Testis (tissue), 3 donors: ENCODE data around the gene TRAF2. TPM values are rescaled to one million over a fixed set of nuclear protein-coding genes. Genes with fewer than 3 reads are reported as not detected.

Source experiments
- DNase-seq: peaks from one replicate; pipeline ENCODE4 v3.0.0-alpha.2; 2019
- H3K27ac ChIP-seq, 2 donors: fragments of 200-600 bp; sonication (generic); one replicate each; pipeline ENCODE4 v1.5.1; 2019
- H3K27me3 ChIP-seq: fragments of 200-600 bp; sonication (generic); one replicate; pipeline ENCODE4 v1.5.1; 2019
- H3K36me3 ChIP-seq: fragments of 200-600 bp; sonication (generic); one replicate; pipeline ENCODE4 v1.5.1; 2017; ENCODE audit warnings: low read depth; ENCODE audit errors: missing control alignments
- H3K4me1 ChIP-seq: fragments of 200-600 bp; sonication (generic); one replicate; pipeline ENCODE4 v1.5.1; 2019
- H3K4me3 ChIP-seq, 2 donors: fragments of 200-600 bp; sonication (generic); one replicate each; pipeline ENCODE4 v1.5.1; 2017 to 2019
- H3K9me3 ChIP-seq: fragments of 200-600 bp; sonication (generic); one replicate; pipeline ENCODE4 v1.5.1; 2017
- POLR2A ChIP-seq: fragments of 450-650 bp; IDR thresholded peaks from one replicate; pipeline ENCODE4 v1.6.1; 2017; ENCODE audit warnings: antibody characterized with exemption, mild to moderate bottlenecking, moderate library complexity
- WGBS, 2 donors: methylation state at CpG; one replicate each; pipeline ENCODE4 v1.1.5; 2018; 5-methylcytosine and 5-hydroxymethylcytosine counted together
- intact Hi-C: fragments of 100-400 bp; cut with DNase I; formaldehyde crosslinking; loops from one replicate; pipeline ENCODE4 v1.15.1; 2023; ENCODE audit warnings: low total_unique reads
- polyA plus RNA-seq: library from polyadenylated mRNA; stranded (reverse); fragments of 350-450 nt; fragmentation: Illumina TruSeq; extraction: RNeasy Lipid Tissue Mini Kit (QIAGEN cat#74804); gene quantifications from one replicate; pipeline ENCODE4 v1.2.3, GENCODE V29; 2014; ENCODE audit warnings: low read depth, low replicate concordance; ENCODE audit not compliant: insufficient read depth
- total RNA-seq, 2 donors: library from RNA; depleted of rRNA; stranded (reverse); fragments of >200 nt; gene quantifications; one replicate each; pipeline ENCODE4 v1.2.3, GENCODE V29; 2016
- TF ChIP-seq, protein P1 (sequence below), 3 experiments: fragments of 450-650 bp in 2 of 3; fragments of 200-600 bp in 1 of 3; sonication (generic) in 1 of 3; IDR thresholded peaks; one replicate each; pipeline ENCODE4 v1.5.1; 2016 to 2019; ENCODE audit warnings: antibody characterized with exemption in 3 of 3, mild to moderate bottlenecking in 2 of 3, moderate library complexity in 1 of 3

TRAF2 gene
- total and polyA plus RNA-seq, 3 donors from 2014 or later, result 21.9 to 32.9 (median 23.7) TPM

DNA sequence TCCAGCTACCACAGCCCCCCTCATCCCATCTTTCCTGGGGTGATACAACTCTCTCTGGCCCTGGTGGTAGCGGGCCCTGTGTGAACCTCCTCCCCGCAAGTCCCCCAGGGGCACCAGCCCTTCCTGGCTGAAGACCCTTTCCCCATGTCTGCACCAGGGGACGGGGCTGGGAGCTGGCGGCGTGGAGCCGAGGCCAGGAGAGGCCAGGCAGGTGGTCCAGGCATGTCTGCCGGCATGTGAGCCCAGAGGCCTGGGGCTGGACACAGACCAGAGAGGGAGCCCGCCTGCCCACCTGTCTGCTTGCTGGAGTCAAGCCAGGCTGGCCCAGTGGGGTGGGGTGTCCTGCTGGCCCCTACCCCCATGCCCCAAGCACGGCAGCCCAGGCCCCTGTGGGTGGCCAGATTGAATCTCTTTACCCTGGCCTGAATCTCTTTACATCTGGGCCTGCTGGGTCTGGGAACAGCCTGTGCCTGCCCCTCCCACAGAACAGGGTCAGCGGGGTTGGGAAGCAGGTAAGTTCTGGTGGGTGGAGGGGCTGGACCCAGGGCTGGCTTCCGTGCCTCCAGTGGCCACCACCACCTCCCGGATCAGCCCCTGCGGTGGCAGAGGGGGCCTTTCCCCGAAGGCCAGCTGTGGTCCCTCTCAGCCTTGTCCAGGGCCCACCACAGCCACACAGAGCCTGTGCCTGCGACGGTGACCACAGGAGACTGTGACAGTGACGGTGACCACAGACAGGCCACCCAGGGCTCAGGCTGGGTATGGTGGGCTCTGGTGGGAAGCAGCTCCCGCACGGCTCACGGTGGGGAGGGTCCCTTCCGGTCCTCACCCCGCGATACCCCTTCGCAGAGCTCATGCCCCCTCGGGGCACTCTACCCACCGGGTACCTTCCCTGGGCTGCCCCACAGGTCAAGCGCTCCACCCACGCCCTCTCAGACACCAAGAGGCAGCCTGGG, 72.9 kb downstream of the TRAF2 start:
- no peaks in the 10 kb centered on the region for H3K36me3 ChIP-seq
- WGBS, 2 donors, result 78% methylated on average over 27 of the region's 28 CpGs; no CpG with 5 or more reads in 1 of the 2 donors

DNA sequence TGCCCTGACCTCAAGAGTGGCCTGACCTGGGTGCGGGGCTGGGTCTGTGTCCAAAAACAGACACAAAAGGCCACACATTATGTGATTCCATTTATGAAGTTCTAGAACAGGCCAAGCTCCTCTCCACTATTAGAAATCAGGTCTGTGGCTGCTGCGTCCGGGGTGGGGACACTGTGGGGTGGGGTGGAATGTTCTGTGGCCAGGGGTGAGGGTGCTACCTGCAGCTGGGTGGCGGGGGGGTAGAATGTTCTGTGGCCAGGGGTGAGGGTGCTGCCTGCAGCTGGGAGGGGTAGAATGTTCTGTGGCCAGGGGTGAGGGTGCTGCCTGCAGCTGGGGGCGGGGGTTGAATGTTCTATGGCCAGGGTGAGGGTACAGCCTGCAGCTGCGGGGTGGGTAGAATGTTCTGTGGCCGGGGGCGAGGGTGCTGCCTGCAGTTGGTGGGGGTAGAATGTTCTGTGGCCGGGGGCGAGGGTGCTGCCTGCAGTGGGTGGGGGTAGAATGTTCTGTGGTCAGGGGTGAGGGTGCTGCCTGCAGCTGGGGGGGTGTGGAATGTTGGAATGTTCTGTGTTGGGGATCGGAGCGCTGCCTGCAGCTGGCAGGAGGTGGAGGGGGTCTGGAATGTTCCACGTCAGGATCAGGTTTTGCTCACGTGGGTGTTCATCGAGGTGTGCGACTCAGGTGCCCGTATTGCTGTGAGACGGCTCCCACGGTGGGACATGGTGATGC, 74.1 kb downstream of the TRAF2 start:
- H3K27ac ChIP-seq, result peak overlapping the region; percentile 65 to 81
- intact Hi-C loops, result no loop called here
- no peak for DNase-seq
- H3K36me3 ChIP-seq, result no peaks in the 10 kb centered on the region
- 70 to 71% methylated on average over 18 to 19 of the region's 19 CpGs for WGBS, 2 donors
- peaks cover 55% of the 10 kb centered on the region for H3K4me1 ChIP-seq
- no peaks in the 10 kb centered on the region for H3K27me3 ChIP-seq
- H3K4me3 ChIP-seq, result no peak overlapping the region
- TF ChIP-seq POLR2A, result no peak
- TF ChIP-seq, protein P1, sequence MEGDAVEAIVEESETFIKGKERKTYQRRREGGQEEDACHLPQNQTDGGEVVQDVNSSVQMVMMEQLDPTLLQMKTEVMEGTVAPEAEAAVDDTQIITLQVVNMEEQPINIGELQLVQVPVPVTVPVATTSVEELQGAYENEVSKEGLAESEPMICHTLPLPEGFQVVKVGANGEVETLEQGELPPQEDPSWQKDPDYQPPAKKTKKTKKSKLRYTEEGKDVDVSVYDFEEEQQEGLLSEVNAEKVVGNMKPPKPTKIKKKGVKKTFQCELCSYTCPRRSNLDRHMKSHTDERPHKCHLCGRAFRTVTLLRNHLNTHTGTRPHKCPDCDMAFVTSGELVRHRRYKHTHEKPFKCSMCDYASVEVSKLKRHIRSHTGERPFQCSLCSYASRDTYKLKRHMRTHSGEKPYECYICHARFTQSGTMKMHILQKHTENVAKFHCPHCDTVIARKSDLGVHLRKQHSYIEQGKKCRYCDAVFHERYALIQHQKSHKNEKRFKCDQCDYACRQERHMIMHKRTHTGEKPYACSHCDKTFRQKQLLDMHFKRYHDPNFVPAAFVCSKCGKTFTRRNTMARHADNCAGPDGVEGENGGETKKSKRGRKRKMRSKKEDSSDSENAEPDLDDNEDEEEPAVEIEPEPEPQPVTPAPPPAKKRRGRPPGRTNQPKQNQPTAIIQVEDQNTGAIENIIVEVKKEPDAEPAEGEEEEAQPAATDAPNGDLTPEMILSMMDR (IDR thresholded peaks at IDR 0.05), result no peak
- H3K9me3 ChIP-seq, result no peaks in the 10 kb centered on the region

More for the DNA sequence above, 72.9 kb downstream of the TRAF2 start:
- Histone ChIP-seq H3K4me3 (no peak overlapping the region), H3K27me3 (no peaks in the 10 kb centered on the region), H3K27ac (peak overlapping the region; percentile 65 to 77), H3K9me3 (no peaks in the 10 kb centered on the region), H3K4me1 (peaks cover 49% of the 10 kb centered on the region)
- TF ChIP-seq, protein P1 (IDR thresholded peaks at IDR 0.05), result no peak
- no peak for TF ChIP-seq POLR2A
- intact Hi-C loops, result no loop called here
- no peak for DNase-seq

DNA sequence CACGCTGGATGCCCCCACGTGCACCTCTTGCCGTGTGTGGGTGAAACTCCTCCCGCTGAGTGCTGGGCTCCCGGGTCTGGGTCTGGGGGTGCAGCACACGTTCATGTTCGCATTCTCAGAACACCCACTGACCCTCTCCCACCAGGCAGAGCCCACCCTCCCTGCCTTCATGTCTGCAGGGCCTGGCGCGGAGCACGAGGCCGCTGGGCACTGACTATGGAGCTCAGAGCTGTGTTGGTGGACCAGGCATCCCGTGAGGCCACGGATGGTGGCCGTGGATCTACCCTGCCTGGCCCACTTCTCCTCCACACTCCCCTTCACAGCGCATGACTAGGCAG, 74.6 kb downstream of the TRAF2 start:
- Histone ChIP-seq H3K27ac (peak overlapping the region in 1 of 2 donors; percentile 81), H3K9me3 (no peaks in the 10 kb centered on the region), H3K27me3 (no peaks in the 10 kb centered on the region), H3K36me3 (no peaks in the 10 kb centered on the region), H3K4me1 (peaks cover 58% of the 10 kb centered on the region), H3K4me3 (no peak overlapping the region)
- 72 to 83% methylated on average over 2 to 15 of the region's 15 CpGs for WGBS, 2 donors
- TF ChIP-seq, protein P1 (IDR thresholded peaks at IDR 0.05), result no peak
- TF ChIP-seq POLR2A, result no peak
- DNase-seq, result no peak
- intact Hi-C loops, result no loop called here

DNA sequence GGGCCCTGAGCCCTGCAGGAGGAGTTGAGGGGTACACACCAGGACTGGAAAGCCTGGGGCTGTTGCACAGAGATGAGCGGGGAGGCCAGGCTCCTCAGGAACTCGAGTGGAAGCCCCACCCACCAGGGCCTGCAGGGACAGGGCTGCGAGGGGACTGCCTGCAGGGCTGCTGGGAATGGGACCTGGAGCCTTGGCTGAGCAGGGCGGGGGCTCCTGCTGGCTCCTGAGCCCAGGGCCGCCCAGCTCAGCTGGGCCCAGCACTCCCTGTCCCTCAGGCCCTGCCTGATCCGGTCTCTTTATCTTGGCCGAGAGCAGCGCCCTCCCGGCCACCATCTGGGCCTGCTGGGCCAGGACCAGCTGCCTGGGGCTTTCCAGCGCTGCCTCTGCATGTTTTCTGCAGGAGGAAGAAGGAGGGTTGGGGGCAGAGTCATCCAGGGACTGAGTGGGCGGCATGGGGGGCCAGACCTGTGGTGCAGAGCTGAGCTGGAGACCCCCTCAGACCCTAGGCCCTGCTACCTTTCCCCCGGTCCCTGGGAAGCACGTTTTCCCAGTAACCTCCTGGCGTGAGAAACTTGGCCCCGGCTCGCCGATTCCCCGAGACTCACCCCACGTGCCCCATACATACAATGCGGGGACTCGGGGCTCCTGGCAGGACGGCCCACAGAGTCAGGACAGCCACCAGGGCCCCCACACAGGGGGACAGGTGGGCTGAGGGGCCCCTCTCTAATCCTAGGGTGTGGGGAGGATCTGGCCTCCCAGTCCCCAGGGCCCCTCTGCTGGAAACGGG, 75.2 kb downstream of the TRAF2 start:
- Histone ChIP-seq H3K4me3 (no peak overlapping the region), H3K36me3 (no peaks in the 10 kb centered on the region), H3K4me1 (peaks cover 64% of the 10 kb centered on the region), H3K9me3 (no peaks in the 10 kb centered on the region), H3K27me3 (no peaks in the 10 kb centered on the region), H3K27ac (peak overlapping the region; percentile 56 to 81)
- DNase-seq, result peak; percentile 87
- intact Hi-C loops, result no loop called here
- no peak for TF ChIP-seq POLR2A
- TF ChIP-seq, protein P1 (IDR thresholded peaks at IDR 0.05), result no peak
- 53 to 80% methylated on average over 1 to 20 of the region's 23 CpGs for WGBS, 2 donors
